ENCODE data around the gene INTS6. TPM values are rescaled to one million over a fixed set of nuclear protein-coding genes. Genes with fewer than 3 reads are reported as not detected.

INTS6 gene, protein sequence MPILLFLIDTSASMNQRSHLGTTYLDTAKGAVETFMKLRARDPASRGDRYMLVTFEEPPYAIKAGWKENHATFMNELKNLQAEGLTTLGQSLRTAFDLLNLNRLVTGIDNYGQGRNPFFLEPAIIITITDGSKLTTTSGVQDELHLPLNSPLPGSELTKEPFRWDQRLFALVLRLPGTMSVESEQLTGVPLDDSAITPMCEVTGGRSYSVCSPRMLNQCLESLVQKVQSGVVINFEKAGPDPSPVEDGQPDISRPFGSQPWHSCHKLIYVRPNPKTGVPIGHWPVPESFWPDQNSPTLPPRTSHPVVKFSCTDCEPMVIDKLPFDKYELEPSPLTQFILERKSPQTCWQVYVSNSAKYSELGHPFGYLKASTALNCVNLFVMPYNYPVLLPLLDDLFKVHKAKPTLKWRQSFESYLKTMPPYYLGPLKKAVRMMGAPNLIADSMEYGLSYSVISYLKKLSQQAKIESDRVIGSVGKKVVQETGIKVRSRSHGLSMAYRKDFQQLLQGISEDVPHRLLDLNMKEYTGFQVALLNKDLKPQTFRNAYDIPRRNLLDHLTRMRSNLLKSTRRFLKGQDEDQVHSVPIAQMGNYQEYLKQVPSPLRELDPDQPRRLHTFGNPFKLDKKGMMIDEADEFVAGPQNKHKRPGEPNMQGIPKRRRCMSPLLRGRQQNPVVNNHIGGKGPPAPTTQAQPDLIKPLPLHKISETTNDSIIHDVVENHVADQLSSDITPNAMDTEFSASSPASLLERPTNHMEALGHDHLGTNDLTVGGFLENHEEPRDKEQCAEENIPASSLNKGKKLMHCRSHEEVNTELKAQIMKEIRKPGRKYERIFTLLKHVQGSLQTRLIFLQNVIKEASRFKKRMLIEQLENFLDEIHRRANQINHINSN
- 15.6 and 22.6 TPM in 2 replicates for total RNA-seq (2014; rRNA removed; shearing (Covaris generic); ENCODE audit: low replicate concordance)

DNA sequence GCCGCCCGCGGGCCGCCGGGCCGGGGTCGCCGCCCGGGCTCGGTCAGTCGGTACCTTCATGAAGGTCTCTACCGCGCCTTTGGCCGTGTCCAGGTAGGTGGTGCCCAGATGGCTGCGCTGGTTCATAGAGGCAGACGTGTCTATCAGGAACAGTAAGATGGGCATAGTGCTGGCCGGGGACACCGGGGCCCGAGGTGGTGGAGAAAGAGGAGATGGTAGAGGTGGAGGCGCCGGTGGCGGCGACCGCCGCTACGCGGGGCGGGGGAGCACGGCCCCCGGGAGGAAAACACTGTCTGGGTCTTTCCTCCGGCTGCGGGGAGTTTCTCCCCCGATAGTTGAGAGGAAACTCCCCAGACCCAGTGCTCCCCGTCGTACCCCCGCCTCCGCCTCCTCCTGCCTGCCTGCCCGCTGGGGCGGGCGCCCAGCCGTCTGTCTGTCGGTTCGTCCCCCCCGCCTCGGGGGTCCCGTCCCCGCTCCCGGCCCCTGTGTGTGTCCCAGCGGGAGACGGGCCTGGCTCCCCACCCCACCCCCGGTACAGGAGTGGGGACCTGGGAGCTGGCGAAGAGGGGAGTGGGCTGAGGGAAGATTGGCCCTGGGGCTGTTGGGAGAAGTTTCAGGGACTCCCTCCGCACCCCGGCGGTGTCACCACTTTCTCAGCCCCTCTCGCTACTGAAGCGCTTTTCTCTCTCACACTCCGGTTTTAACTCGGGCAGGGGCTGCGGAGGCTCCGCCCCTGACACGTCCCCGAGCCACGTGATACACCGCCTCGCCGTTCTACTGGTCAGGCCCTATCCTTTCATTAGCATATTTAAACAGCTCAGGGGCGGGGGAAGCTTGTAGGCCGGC is at the start of gene INTS6:
INTS6 (minus strand) TSS at position 676 of the 846 bp plus-strand sequence; CDS start at position 165, 511 bp downstream.
- no peaks in the 10 kb centered on the region for H3K27me3 ChIP-seq
- DNase-seq, result peak; percentile 98
- no peaks in the 10 kb centered on the region for H3K9me3 ChIP-seq
- H3K36me3 ChIP-seq, result peaks cover 59% of the 10 kb centered on the region
- H3K4me3 ChIP-seq, result peak within 1 kb of the TSS; percentile 83

DNA sequence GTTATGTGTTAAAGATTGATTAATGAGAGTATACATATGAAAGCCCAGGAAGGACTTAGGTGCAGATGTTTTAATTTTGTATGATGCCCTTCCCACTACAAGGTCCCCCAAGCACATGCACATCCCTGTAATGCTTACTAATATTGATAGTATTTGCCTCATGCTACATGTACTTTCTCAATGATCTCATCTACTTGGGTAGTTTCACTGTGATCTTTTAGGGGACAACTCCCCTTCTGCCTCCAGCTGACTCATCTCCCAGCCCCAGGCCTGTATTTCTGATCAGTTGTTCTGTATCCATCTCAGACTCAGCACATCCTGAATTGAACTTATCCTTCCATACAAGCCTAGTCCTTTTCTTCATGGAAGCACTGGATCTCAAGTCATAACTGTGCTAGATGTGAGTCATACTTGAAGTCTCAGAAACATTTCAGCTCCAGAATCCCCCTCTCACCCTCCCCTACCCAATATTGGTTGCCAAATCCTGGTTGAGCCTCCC is 49.4 kb upstream of the INTS6 start:
- Histone ChIP-seq H3K4me3 (no peak overlapping the region), H3K36me3 (no peaks in the 10 kb centered on the region; the same call in 1 of the 2 replicates), H3K9me3 (no peaks in the 10 kb centered on the region; the same call in 1 of the 2 replicates), H3K27me3 (no peaks in the 10 kb centered on the region)
- no peak for DNase-seq

DNA sequence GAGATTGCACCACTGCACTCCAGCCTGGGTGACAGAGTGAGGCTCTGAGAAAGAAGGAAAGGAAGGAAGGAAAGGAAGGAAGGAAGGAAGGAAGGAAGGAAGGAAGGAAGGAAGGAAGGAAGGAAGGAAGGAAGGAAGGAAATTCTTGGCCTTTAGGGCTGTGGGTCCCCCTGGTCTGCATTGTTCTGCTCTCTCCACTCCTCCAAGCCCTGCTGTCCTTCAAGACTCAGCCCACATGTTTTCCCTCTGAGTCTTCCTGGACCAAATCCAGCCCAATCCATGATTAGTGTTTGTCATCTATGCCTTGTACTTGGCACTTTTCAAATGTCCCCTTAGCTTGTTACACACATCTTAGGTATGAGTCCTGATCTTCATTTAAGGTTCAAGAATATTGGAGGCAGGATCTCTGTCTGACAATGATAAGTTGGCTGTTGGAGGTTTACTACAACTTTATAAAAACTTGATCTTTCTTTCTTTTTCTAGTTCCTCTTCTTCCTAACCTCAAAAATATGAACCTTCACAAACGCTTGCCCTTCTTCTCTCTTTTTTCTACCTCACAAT is 48.8 kb upstream of the INTS6 start:
- Histone ChIP-seq H3K4me3 (no peak overlapping the region), H3K27me3 (no peaks in the 10 kb centered on the region), H3K36me3 (no peaks in the 10 kb centered on the region; the same call in 1 of the 2 replicates), H3K9me3 (no peaks in the 10 kb centered on the region; the same call in 1 of the 2 replicates)
- peak; percentile 50 for DNase-seq

DNA sequence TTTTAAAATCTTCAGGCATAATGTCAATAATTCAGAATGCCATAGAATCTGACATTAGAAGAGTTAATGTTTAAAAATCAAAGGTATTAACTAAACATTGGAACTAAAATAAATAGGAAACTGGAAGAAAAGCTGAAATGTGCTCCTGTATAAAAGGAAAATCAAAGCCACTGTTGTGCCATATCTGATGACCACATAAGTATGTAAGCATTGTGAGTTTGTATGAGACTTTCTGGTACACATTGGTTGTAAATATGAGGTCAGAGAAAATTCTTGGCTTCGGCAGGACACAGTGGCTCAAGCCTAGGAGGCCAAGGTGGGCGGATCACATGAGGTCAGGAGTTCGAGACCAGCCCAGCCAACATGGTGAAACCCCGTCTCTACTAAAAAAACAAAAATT is 48.3 kb upstream of the INTS6 start:
- Histone ChIP-seq H3K4me3 (no peak overlapping the region), H3K27me3 (no peaks in the 10 kb centered on the region), H3K36me3 (no peaks in the 10 kb centered on the region; the same call in 1 of the 2 replicates), H3K9me3 (no peaks in the 10 kb centered on the region; the same call in 1 of the 2 replicates)
- DNase-seq, result no peak

DNA sequence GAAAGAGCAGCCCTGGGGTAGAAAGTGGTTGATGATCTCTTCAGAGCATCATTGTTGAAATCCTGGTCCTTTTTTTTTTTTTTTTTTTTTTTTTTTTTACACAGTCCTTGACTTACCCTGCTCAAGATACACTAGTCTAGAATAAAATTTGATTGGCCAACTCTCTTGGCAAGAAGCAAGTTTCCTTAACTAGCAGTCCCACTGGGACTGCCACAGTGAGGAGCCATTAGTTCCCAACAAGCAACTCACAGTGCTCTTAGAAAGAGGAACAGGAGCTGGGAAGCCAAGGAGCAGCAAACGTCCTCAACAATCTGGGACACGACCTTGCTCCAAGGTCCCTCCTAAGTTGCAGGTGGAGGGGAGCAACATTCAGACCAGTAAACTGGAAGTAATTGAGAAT is 47.9 kb upstream of the INTS6 start:
- H3K36me3 ChIP-seq, result no peaks in the 10 kb centered on the region; the same call in 1 of the 2 replicates
- H3K27me3 ChIP-seq, result no peaks in the 10 kb centered on the region
- DNase-seq, result no peak
- H3K9me3 ChIP-seq, result no peaks in the 10 kb centered on the region; the same call in 1 of the 2 replicates
- H3K4me3 ChIP-seq, result no peak overlapping the region

DNA sequence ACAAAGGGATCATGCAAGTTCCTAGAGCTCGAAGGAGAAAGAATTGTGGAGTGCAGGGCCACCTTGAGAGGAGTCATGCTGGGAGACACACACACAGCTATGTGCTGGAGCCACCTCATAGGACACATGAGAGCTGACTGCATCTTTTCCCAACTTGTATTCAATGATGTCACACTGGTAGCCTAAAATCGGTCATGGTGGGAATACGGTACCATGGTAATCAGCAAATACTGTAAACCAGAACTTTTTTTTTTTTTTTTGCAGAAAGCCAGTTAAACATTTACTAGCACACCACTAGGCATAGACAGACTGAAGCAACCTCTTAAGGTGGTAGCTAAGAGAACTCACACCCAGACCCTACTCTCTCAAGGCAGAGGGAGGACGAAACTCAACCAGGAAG is 47.0 kb upstream of the INTS6 start:
- Histone ChIP-seq H3K27me3 (no peaks in the 10 kb centered on the region), H3K36me3 (no peaks in the 10 kb centered on the region; the same call in 1 of the 2 replicates), H3K9me3 (no peaks in the 10 kb centered on the region; the same call in 1 of the 2 replicates), H3K4me3 (no peak overlapping the region)
- no peak for DNase-seq

DNA sequence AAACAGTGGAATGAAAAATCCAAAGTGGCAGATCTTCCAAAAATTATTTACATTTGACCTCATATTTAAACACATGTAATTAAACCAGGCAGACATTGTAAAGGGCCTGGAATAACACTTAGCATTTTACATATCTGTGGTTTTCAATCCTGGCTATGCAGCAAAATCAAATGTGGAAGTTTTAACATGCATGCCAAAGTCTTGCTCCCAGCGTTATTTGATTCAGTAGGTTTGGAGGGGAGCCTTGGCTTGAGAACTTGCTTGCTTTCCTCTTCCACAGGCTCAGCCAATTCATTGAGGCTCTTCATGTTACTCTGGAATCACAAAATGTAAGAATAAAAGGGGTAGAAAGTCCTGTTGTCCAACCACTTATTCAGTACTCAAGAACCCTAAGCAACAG is 42.5 kb upstream of the INTS6 start:
- H3K27me3 ChIP-seq, result no peaks in the 10 kb centered on the region
- H3K4me3 ChIP-seq, result no peak overlapping the region
- H3K9me3 ChIP-seq, result no peaks in the 10 kb centered on the region; the same call in 1 of the 2 replicates
- H3K36me3 ChIP-seq, result no peaks in the 10 kb centered on the region
- no peak for DNase-seq

DNA sequence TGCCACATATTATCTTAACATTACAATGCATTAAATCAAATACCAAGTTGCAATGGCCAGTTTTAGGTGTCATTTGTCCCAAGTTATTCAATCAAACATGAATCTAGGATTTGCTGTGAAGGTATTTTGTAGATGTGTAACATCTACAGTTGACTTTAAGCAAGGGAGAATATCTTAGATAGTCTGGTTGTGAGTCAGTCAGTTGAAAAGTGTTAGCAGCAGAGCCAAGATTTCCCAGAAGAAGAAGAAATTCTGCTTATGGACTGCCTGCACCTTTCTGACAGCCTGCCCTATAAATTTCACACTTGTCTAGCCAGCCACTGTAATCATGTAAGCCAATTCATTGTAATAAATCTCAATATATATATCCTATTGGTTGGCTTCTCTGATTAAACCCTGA is 41.3 kb upstream of the INTS6 start:
- H3K36me3 ChIP-seq, result no peaks in the 10 kb centered on the region
- H3K9me3 ChIP-seq, result no peaks in the 10 kb centered on the region
- DNase-seq, result no peak
- no peaks in the 10 kb centered on the region for H3K27me3 ChIP-seq
- no peak overlapping the region for H3K4me3 ChIP-seq

DNA sequence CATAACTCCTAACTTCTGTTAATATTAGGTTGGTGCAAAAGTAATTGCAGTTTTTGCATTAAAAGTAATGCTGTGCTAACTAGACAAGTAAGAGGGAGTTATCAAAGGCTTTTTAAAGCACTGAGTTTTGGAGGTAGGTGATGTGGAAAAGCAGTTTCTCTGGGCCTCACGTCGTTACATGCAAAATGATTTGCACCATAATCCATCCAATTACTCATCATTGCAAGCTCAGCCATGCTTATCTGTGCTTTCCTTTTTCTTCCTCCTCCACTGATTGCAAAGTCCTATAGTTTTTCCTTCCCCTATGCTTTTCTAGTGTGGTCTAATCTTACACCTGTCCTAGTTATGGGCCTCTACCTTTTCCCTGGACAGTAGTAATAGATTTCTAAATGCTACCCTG is 35.4 kb upstream of the INTS6 start:
- H3K9me3 ChIP-seq, result peaks cover 4% of the 10 kb centered on the region; the same call in 1 of the 2 replicates
- no peaks in the 10 kb centered on the region for H3K36me3 ChIP-seq
- H3K4me3 ChIP-seq, result no peak overlapping the region
- no peaks in the 10 kb centered on the region for H3K27me3 ChIP-seq
- no peak for DNase-seq

DNA sequence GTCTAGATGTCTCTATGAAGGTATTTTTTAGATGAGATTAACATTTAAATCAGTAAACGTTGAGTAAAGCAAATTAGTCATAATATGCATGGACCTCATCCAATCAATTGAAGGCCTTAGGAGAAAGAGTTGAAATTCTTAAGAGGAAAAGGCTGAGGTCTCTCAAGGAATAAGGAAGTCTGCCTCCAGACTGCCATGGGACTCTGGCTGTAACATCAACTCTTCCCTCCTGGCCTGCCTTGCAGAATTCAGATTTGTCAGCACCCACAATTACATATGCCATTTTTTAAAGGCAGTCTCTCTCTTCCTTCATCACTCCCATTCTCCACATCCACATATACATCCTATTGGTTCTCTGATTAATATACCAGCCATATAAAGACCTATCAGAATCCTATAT is 28.8 kb upstream of the INTS6 start:
- H3K4me3 ChIP-seq, result no peak overlapping the region
- DNase-seq, result no peak
- no peaks in the 10 kb centered on the region for H3K36me3 ChIP-seq
- H3K9me3 ChIP-seq, result peaks cover 4% of the 10 kb centered on the region; the same call in 1 of the 2 replicates
- H3K27me3 ChIP-seq, result no peaks in the 10 kb centered on the region

DNA sequence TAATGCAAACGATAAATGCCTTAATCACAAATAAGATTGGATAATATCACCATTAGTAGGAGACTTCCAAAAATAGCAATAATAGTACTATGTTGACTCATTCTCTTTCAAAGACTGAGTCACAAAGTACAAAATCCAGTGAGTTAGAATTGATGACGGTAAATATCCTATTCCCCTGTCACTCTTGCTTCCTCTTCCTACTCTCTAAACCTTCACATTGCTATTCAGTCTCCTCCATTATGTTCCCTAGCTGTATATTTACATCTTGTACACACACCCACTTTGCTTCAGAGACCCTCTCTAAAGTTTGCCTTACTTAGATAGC is 26.3 kb upstream of the INTS6 start:
- H3K9me3 ChIP-seq, result no peaks in the 10 kb centered on the region
- H3K36me3 ChIP-seq, result no peaks in the 10 kb centered on the region
- H3K27me3 ChIP-seq, result no peaks in the 10 kb centered on the region
- DNase-seq, result no peak
- H3K4me3 ChIP-seq, result no peak overlapping the region

DNA sequence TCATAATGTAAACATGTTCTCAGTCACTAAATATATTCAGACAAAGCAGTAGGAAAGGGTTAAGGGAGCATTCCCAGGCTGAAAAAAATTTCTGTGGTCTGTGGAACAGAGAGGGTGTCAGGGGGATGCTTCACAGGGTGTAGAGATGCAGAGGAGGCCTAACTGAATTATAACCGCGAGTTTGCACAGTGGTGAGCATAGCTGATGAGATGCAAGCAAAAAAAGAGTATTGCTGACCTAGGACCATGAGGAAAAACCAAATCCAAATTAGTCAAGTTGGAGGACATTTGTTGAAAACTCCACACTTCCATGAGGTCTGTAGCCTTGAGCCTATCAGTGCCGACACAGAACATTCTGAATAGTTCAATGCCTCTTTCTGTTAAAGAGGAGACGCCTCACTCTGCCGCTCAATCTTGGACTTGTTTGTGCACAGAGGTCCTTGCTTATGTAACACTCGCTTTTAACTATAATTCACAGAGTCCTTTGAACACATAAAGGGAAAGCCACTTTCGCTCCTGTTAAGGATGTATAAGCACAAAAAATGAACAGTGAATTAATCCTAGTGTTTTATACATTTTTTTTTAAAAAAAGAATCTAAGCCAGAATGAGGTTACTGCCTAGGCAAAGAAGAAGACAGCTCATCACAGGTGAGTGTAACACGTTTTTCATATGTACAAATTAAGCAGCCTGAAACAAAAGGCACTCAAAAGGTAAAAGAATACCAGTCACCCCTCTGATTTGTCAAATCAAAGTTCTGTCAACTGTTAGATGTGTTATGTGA is 25.8 kb upstream of the INTS6 start:
- Histone ChIP-seq H3K9me3 (no peaks in the 10 kb centered on the region), H3K27me3 (no peaks in the 10 kb centered on the region), H3K4me3 (no peak overlapping the region), H3K36me3 (no peaks in the 10 kb centered on the region)
- no peak for DNase-seq

DNA sequence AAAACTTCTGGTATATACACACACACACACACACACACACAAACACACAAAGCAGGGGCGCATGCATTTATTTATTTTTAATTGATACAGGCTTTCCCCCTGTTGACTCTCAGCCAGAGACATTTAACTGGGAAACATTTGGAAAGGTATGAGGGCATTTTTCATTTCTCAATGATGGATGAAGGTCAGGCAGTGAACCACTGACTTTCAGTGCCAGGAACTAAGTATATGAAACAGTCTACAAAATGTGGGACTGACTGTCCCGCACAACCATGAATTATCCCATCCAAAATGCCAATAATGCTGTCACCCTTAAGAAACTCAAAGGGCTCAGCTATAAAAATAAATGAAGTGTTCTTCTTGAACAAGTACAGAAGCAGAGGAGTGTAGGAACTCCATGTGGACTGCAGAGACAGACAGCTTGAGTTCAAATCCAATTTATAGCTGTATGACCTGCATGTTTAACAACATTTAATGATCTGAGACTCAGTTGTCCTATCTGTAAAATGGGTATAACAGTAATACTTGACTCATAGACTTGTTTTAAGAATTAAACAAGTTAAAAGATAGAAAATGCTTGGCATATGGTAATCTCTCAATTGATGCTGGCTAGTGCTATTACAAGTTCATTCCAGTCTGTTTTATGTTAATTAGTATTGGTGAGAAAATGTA is 25.0 kb upstream of the INTS6 start:
- no peak overlapping the region for H3K4me3 ChIP-seq
- no peaks in the 10 kb centered on the region for H3K9me3 ChIP-seq
- H3K27me3 ChIP-seq, result no peaks in the 10 kb centered on the region
- no peak for DNase-seq
- H3K36me3 ChIP-seq, result no peaks in the 10 kb centered on the region

DNA sequence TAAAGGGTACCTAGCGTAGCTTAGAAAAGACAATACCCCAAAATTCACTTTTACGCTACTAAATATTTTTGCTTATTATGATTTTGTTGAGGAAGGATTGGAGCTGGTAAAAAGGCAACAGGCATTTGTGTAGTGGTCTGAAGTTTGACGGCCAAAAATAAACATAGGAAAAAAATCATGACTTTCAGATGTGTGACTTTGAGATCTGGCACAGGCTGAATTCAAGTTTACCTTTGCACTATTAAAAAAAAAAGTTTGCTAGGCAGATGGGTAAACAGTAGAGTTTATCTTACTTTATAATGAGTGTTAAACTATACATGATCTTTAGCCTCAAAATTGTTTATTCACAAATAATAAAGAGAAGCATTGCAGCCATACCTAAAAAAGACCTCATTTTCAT is 24.3 kb upstream of the INTS6 start:
- H3K27me3 ChIP-seq, result no peaks in the 10 kb centered on the region
- no peaks in the 10 kb centered on the region for H3K9me3 ChIP-seq
- no peak for DNase-seq
- H3K36me3 ChIP-seq, result no peaks in the 10 kb centered on the region
- no peak overlapping the region for H3K4me3 ChIP-seq

Data from MG63 (cell line).